HepG2 (cell line): ENCODE measurements around the gene NRP1.

ENCODE experiments used
- NFE2L2 ChIP-seq: fragments of 150-350 bp; IDR thresholded peaks from 2 replicates; pipeline ENCODE4 v1.6.1; 2014; ENCODE audit warnings: low read length
- RFX5 ChIP-seq: IDR thresholded peaks from 2 replicates; pipeline ENCODE4 v1.6.1; 2011; ENCODE audit warnings: low read depth, low read length, improper control_type of control experiment

DNA sequence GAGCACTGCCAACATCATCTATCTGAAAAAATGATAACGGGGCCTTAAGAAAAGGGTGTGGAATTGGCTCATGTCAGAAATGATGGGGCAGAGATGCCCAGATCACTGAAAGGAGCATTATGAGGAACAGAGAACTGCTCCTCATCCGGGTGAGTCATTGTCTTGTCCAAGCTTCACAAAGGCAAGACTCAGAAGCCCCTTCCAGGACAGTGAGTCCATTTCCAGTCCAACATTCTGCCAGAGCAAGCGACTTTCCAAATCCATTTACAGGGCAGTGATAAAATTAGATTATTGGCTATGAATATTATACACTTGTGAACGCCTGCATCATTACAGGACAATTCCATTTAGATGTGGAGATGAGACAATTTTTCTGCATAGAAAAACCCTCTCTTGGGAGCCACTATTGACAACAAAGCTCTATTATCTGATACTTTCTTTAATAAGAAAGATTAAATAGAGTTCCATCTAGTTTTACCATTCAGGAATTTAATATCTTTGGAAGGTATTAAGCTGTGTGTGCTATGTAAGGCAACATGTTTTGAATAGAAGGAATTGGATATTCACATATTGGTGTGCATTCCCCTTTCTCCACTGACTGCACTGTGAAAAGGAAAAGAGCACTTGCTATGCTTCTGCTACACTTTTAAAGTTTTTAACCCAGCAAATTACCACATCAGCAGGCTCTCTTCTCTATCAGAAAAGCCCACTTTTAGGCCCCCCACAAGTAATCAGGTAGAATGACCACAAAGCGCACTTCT is 159.6 kb downstream of the NRP1 start:
- no peak for TF ChIP-seq NFE2L2
- no peak for TF ChIP-seq RFX5
